Prostate gland (tissue), 2 donors: ENCODE results near the gene LRCH3. TPM values are rescaled to one million over a fixed set of nuclear protein-coding genes. Genes with fewer than 3 reads are reported as not detected.

ENCODE experiments used
- DNase-seq: peaks from one replicate; pipeline ENCODE4 v3.0.0-alpha.2; 2019; ENCODE audit warnings: low spot score
- H3K27ac ChIP-seq, 2 donors: fragments of 200-600 bp; sonication (generic); 2 replicates each; pipeline ENCODE4 v1.5.1; 2017 to 2019
- H3K27me3 ChIP-seq: fragments of 200-600 bp; sonication (generic); replicated peaks from 2 replicates; pipeline ENCODE4 v1.5.1; 2019; ENCODE audit not compliant: insufficient read depth
- H3K36me3 ChIP-seq, 2 donors: fragments of 200-600 bp; sonication (generic); 1 replicate in 1 of 2; 2 replicates in 1 of 2; pipeline versions ENCODE4 v1.5.1 to v1.8.1; 2017 to 2019
- H3K4me1 ChIP-seq: fragments of 200-600 bp; sonication (generic); replicated peaks from 2 replicates; pipeline ENCODE4 v1.5.1; 2019
- H3K4me3 ChIP-seq, 2 donors: fragments of 200-600 bp; sonication (generic); 2 replicates each; pipeline ENCODE4 v1.5.1; 2017 to 2019
- H3K9me3 ChIP-seq: fragments of 200-600 bp; sonication (generic); 2 replicates; pipeline ENCODE4 v1.5.1; 2017
- CTCF ChIP-seq, 4 experiments: fragments of 200-600 bp in 2 of 4; fragments of 450-650 bp in 2 of 4; sonication (generic) in 2 of 4; IDR thresholded peaks; 1 replicate in 3 of 4; 2 replicates in 1 of 4; pipeline ENCODE4 v1.5.1; 2016 to 2019; ENCODE audit warnings: antibody characterized with exemption in 4 of 4, mild to moderate bottlenecking in 2 of 4, moderate library complexity in 2 of 4
- POLR2A ChIP-seq: fragments of 450-650 bp; IDR thresholded peaks from one replicate; pipeline ENCODE4 v1.6.1; 2016; ENCODE audit warnings: antibody characterized with exemption, mild to moderate bottlenecking
- POLR2AphosphoS5 ChIP-seq: sonication (generic); formaldehyde crosslinking; IDR thresholded peaks from one replicate; pipeline ENCODE4 v1.6.1; 2017; ENCODE audit warnings: antibody characterized with exemption
- WGBS: methylation state at CpG from one replicate; pipeline ENCODE4 v1.1.5; 2018; 5-methylcytosine and 5-hydroxymethylcytosine counted together
- intact Hi-C: fragments of 100-400 bp; cut with DNase I; formaldehyde crosslinking; loops from one replicate; pipeline ENCODE4 v1.14.2; 2022
- total RNA-seq, 2 donors: library from RNA; depleted of rRNA; stranded (reverse); fragments of >200 nt; gene quantifications; one replicate each; pipeline ENCODE4 v1.1.0, GENCODE V29; 2016

Gene LRCH3
- total RNA-seq, 2 donors from 2014 or later: 31.6 to 114 TPM

- WGBS: 97% methylated on average over 6 of the region's 6 CpGs
- no peak for TF ChIP-seq POLR2A
- H3K9me3 ChIP-seq: no peaks in the 10 kb centered on the region
- intact Hi-C loops: no loop called here
- H3K4me3 ChIP-seq: no peak overlapping the region
- no peaks in the 10 kb centered on the region for H3K4me1 ChIP-seq
- peaks cover 0 to 3% of the 10 kb centered on the region in 2 donors for H3K36me3 ChIP-seq
- DNase-seq: no peak
- no peaks in the 10 kb centered on the region for H3K27me3 ChIP-seq
- H3K27ac ChIP-seq: no peak overlapping the region
Measured at GRCh38 chr3:197873329-197873728, 82.3 kb downstream of the LRCH3 start.

GRCh38 chr3:197874064-197874463, 83.0 kb downstream of the LRCH3 start:
- H3K4me1 ChIP-seq: no peaks in the 10 kb centered on the region
- H3K36me3 ChIP-seq: peaks cover 0 to 3% of the 10 kb centered on the region in 2 donors
- H3K4me3 ChIP-seq: no peak overlapping the region
- no peak for TF ChIP-seq POLR2AphosphoS5
- no peak for TF ChIP-seq CTCF (IDR thresholded peaks at IDR 0.05)
- TF ChIP-seq POLR2A: no peak
- DNase-seq: no peak
- intact Hi-C loops: no loop called here
- H3K27ac ChIP-seq: no peak overlapping the region
- no peaks in the 10 kb centered on the region for H3K9me3 ChIP-seq
- no peaks in the 10 kb centered on the region for H3K27me3 ChIP-seq
- WGBS: 97% methylated on average over 5 of the region's 5 CpGs

- H3K27ac ChIP-seq: no peak overlapping the region
Measured at GRCh38 chr3:197874653-197875052, 83.6 kb downstream of the LRCH3 start.

GRCh38 chr3:197877902-197878301, 86.8 kb downstream of the LRCH3 start:
- no peak for DNase-seq
- Histone ChIP-seq H3K27ac (no peak overlapping the region), H3K4me3 (no peak overlapping the region), H3K4me1 (no peaks in the 10 kb centered on the region), H3K27me3 (no peaks in the 10 kb centered on the region), H3K9me3 (no peaks in the 10 kb centered on the region), H3K36me3 (no peaks in the 10 kb centered on the region)
- intact Hi-C loops: no loop called here
- TF ChIP-seq POLR2AphosphoS5 (no peak), CTCF (IDR thresholded peaks at IDR 0.05) (no peak), POLR2A (no peak)
- WGBS: 98% methylated on average over 4 of the region's 4 CpGs

More at GRCh38 chr3:197874653-197875052, 83.6 kb downstream of the LRCH3 start:
- H3K4me1 ChIP-seq: no peaks in the 10 kb centered on the region
- H3K36me3 ChIP-seq: peaks cover 0 to 3% of the 10 kb centered on the region in 2 donors
- 66% methylated on average over 6 of the region's 6 CpGs for WGBS
- no peaks in the 10 kb centered on the region for H3K9me3 ChIP-seq
- DNase-seq: no peak
- intact Hi-C loops: no loop called here
- no peak overlapping the region for H3K4me3 ChIP-seq
- TF ChIP-seq POLR2A: no peak
- TF ChIP-seq CTCF (IDR thresholded peaks at IDR 0.05): no peak
- TF ChIP-seq POLR2AphosphoS5: peak; percentile 15
- H3K27me3 ChIP-seq: no peaks in the 10 kb centered on the region

GRCh38 chr3:197878427-197878826, 87.4 kb downstream of the LRCH3 start:
- H3K27ac ChIP-seq: no peak overlapping the region
- no peak for DNase-seq
- intact Hi-C loops: no loop called here
- H3K9me3 ChIP-seq: no peaks in the 10 kb centered on the region
- 91% methylated on average over 8 of the region's 8 CpGs for WGBS
- TF ChIP-seq CTCF (IDR thresholded peaks at IDR 0.05) (no peak), POLR2AphosphoS5 (no peak), POLR2A (no peak)
- no peaks in the 10 kb centered on the region for H3K36me3 ChIP-seq
- H3K4me1 ChIP-seq: no peaks in the 10 kb centered on the region
- no peak overlapping the region for H3K4me3 ChIP-seq
- no peaks in the 10 kb centered on the region for H3K27me3 ChIP-seq
